ENCODE data around the gene CISH.

The CISH gene

GRCh38 chr3:50630877-50631276 lies 19.3 kb upstream of the CISH start:
- DNase-seq (ENCODE audit: low spot score), result no peak
- TF ChIP-seq CTCF (IDR thresholded peaks at IDR 0.05; ENCODE audit: extremely low read depth, insufficient read depth, missing control alignments), result no peak
- in situ Hi-C loops (cut with MboI; ENCODE audit: low pct_unique_long_range_greater_than_20kb, low sequenced_read_pairs, unreplicated experiment), result no loop called here

DNA sequence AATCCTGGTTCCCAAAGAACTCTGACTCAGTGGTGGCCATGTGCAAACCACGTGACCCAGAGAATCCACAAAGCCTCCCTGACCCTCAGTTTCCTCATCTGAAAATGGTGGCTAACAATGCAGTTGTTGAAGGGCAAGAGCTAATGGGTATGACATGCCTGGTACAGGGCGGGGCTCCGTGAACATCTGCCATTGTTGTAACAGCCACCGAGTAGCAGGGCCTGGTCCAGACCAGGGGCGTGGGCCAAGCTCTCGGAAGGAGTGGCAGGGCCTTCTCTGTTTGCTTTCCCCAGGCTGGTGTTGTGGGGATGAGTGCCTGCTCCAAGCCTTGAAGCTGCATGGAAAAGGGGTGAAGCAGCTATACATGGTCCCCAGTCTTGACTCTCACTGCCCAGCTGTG lies 18.8 kb upstream of the CISH start:
- no peak for DNase-seq (ENCODE audit: low spot score)
- no peak for TF ChIP-seq CTCF (IDR thresholded peaks at IDR 0.05; ENCODE audit: extremely low read depth, insufficient read depth, missing control alignments)
- in situ Hi-C loops (cut with MboI; ENCODE audit: low pct_unique_long_range_greater_than_20kb, low sequenced_read_pairs, unreplicated experiment), result no loop called here

- DNase-seq (ENCODE audit: low spot score), result no peak
- TF ChIP-seq CTCF (IDR thresholded peaks at IDR 0.05; ENCODE audit: extremely low read depth, insufficient read depth, missing control alignments), result no peak
- in situ Hi-C loops (cut with MboI; ENCODE audit: low pct_unique_long_range_greater_than_20kb, low sequenced_read_pairs, unreplicated experiment), result no loop called here
Measured at GRCh38 chr3:50628601-50629000, 17.0 kb upstream of the CISH start.

- TF ChIP-seq CTCF (IDR thresholded peaks at IDR 0.05; ENCODE audit: extremely low read depth, insufficient read depth, missing control alignments), result peak; percentile 59
- in situ Hi-C loops (cut with MboI; ENCODE audit: low pct_unique_long_range_greater_than_20kb, low sequenced_read_pairs, unreplicated experiment), result no loop called here
- DNase-seq (ENCODE audit: low spot score), result no peak
Measured at GRCh38 chr3:50627407-50628051, 16.0 kb upstream of the CISH start.

DNA sequence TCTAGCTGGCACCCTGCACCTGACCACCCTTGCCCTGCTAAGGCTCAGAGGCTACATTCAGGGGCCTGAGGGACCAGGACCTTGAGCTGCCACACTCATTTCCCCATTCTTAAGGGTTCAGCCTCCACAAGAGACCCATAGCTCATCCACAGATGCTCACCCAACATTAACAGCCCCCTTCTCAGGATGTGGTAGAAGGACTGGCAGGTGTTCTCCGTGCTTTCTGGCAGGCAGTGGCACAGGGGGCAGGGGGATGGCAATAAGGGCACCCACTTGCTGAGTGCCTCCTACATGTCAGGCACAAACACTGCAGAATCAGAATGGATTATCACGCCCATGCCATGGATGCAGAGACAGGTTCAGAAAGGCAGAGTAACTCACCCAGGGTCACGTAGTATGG lies 14.8 kb upstream of the CISH start:
- in situ Hi-C loops (cut with MboI; ENCODE audit: low pct_unique_long_range_greater_than_20kb, low sequenced_read_pairs, unreplicated experiment), result no loop called here
- DNase-seq (ENCODE audit: low spot score), result no peak

GRCh38 chr3:50625231-50626182 lies 13.9 kb upstream of the CISH start:
- no peak for DNase-seq (ENCODE audit: low spot score)
- TF ChIP-seq CTCF (IDR thresholded peaks at IDR 0.05; ENCODE audit: extremely low read depth, insufficient read depth, missing control alignments), result no peak
- in situ Hi-C loops (cut with MboI; ENCODE audit: low pct_unique_long_range_greater_than_20kb, low sequenced_read_pairs, unreplicated experiment), result no loop called here

More for the DNA sequence above, 14.8 kb upstream of the CISH start:
- no peak for TF ChIP-seq CTCF (IDR thresholded peaks at IDR 0.05; ENCODE audit: extremely low read depth, insufficient read depth, missing control alignments)

Data from GM13977 (cell line).